Stimulated activated CD8-positive, alpha-beta memory T cell treated with anti-CD3 and anti-CD28 coated beads, Interleukin-2, amount 100 ng/mL, for 1 hour (primary cell): ENCODE results near the gene ENHO.

Source experiments
- DNase-seq, 2 donors: peaks; one replicate each; pipeline ENCODE4 v3.0.0-alpha.2; 2020; ENCODE audit warnings: low read depth in 2 of 2

Gene ENHO

DNA sequence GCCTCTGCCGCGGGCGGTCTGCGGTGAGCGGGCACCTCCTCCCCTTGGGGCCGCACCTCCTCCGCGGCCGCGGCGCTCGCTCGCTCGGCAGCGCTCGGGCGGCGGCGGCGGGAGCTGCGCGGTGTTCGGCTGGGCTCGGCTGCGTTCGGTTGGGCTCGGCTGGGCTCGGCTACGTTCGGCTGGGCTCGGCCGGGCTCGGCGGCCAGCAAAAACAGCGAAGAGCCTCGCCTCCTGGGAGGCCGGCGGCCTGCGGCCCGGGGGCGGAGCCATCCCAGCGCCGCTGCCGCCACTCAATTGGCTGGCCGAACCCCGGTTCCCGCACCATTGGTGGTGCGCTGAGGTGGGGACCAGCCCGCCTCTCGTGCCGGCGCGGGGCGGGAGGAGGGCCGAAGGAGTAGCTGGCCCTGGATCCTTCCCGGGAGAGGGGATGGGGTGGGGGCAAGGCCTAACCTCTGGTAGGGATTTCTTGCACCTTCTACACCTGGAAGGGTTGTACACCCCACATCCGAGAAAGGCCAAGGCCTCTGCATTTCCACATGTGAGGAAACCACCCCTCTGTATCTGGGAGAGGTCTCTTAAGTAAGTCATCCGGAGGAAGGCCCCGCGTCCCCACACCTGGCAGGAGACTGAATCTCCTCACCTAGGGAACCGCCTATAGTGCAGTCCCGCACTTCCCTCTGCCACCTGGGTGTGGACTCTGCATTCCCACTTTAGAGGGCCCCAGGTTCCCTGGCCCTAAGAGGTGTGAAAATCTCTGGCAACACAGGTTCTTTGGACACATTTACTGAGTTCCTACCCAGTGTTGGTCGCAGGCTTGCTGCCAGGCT, at the start of gene ENHO:
Gene ENHO, minus strand, starts transcription at position 20 of the 827 bp plus-strand sequence. CDS start 1,295 bp downstream, outside the sequence.
- peak; percentile 77 to 81 for DNase-seq

DNA sequence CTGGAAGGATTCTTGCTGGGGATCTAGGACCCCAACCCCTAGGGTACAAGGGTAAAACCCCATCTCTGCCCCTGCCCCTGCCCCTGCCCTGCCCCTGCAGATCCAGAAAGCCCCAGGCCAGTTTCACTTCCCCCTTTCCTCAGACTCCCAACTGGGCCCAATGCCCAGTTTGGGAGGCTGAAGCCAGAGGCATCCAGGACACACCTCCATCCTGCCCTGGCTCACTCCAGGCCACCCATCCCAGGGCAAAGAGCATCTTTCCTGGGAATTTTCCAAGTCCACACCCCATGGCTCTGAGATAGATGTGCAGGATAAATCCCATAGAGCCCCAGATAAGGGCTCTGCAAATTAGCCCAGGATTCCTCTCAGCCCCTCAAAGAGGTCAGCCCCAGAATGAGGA, 49.3 kb upstream of the ENHO start:
- no peak for DNase-seq

DNA sequence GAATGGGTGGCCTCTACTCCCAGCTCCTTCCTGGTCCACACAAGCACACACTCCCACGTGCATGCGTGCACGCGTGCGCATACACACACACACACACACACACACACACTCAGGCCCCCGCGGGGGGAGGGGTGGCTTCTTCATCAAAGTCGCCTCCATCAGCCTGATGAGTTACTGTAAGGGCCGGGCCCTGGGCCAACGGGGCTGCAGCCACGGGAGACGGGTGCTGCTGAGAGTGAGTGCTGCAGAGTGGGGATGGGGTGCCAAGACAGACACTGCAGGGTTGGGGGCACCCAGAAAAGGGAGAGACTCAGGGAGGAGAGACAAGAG, 48.7 kb upstream of the ENHO start:
- no peak for DNase-seq

DNA sequence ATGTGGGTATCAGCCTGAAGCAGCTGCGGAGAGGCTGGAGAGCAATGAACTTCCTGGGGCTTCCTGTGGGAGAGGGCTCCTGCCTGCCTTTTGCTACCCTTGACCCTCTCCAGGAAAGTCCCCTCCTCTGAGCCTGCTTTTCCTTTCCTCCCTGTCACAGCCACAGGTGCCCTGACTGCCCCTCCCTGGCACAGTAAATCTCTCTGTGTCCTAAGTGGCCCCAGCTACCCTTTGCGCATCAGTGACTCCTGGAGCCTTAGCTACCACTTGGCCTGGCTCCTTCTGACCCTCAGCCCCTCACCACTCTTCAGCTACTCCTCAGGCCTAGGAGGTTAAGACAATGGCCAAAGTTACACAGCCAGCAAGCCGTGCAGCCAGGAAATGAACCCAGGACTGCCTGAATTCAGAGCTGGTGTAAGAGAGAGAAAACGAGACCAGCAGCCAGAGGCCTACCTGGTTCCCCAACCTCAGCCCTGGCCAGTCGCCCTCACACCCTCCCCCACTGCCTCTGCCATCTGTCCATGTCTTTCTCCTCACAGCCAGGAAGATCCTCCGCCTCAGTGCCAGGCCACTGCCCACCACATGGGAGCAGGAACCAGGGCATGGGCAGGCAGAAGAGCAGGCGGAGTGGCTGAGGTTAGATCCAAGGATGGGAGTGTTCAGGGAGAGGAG, 48.2 kb upstream of the ENHO start:
- DNase-seq = no peak

DNA sequence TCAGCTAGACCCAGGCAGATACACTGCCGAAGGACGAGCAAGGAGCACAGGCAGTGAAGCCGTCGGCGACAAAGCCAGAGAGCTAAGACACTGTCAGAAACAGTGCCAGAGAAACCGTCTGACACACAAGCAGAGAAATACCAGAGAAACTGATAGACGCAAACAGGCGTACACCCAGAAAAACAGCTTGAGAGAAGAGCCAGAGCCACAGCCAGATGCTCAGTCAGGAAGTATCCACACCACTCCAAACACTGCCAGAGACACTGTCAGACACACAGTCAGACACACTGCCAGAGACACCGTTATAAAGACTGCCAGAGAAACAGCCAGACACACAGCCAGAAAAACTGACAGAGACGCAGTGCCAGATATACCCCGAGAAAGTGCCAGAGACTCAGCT, 47.6 kb upstream of the ENHO start:
- DNase-seq = no peak

DNA sequence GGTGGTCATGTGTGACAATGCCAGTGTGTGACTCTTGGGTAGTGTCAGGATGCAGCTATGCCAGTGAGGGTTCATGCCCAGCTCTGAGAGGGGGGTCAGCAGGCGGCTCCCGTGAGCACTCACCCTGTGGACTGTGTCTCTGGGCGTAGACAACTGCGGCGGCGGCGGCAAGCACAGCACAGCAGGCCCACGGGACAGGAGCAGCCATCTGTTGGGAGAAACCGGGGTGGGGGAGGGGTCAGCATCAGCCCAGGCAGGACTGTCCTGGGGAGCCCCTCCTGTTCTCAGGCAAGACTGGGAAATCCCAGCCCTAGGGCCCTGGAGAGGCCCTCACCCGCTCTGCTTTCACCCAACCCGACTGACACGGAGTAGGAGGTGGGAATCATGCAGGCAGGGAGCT, 46.0 kb upstream of the ENHO start:
- DNase-seq = no peak

GRCh38 chr9:34568133-34568532, 45.3 kb upstream of the ENHO start:
- no peak for DNase-seq

DNA sequence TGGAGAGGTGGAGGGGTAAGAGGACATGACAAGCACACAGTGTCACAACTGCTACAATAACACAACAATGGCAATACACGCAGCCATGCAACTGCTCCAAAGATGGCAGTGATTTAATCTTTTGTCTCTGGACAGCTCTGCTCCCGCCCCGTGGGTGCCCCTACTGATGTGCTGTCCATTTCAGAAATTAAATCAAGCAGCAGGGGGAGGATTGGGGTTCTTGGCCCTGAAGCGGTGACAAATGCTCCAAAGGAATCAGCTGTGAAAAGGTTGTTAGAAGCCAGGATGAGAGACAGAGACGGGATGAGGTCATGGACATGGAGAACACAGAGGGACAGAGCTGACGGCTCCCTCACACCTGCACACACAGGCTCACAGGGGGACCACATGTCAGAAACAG, 44.2 kb upstream of the ENHO start:
- DNase-seq = no peak

DNA sequence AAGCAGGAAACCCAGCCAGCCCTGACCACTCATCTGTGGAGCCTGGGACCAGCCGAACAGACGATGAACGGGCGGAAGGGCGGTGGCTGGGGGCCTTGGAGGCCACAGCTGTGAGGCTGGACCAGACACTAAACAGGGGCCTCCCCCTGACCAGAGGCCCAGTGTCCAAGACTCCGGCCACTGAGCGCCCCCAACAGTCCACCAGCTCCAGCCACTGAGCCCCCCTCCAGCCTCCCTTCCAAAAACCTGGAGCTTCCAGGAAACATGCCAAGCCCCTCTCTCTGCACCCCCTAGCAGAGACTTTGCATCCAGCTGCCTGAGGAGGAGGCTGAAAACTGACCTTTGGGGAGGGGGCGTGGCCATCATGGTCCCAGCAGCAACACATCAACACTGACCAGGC, 43.5 kb upstream of the ENHO start:
- DNase-seq = no peak

- DNase-seq = no peak
These were observed 43.1 kb upstream of the ENHO start for GRCh38 chr9:34565856-34566255.

DNA sequence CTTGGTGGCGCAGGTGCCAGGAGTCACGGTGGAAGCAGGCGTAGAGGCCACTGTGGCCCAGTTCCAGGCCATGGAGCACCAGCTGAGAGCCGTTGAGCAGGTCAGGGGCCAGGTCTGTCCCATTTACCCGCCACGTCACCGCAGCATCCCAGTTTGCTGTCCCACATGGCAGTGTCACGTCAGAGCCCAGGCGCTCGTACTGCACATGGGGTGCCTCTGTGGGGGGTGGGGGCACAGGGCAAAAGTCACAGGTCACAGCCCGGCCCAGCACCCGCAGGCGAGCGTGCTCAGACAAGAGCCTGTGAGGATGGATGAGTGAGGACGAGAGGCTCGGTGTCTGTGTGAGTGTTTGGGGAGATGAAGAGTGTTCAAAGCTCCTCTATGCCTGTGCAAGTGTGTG, 41.8 kb upstream of the ENHO start:
- DNase-seq = no peak

DNA sequence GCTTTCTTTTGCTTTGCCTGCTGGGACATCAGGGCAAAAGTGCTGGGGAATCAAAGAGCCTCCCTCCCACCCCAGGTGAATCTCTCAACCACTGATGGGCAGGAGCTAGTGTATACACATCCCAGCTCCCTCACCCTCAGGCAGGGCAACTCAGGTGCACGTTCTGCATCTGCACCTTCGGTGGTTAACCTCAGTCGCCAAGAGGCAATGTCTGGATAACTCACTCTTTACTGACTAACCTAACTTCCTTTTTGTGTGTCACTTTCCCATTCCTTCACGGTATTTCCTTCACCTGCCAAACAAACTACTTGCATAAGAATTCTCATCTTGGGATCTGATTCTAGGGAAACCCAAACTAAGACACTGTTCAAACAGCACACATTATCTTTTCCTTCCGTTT, 40.5 kb upstream of the ENHO start:
- DNase-seq = no peak

GRCh38 chr9:34562135-34562745, 39.5 kb upstream of the ENHO start:
- DNase-seq = no peak

DNA sequence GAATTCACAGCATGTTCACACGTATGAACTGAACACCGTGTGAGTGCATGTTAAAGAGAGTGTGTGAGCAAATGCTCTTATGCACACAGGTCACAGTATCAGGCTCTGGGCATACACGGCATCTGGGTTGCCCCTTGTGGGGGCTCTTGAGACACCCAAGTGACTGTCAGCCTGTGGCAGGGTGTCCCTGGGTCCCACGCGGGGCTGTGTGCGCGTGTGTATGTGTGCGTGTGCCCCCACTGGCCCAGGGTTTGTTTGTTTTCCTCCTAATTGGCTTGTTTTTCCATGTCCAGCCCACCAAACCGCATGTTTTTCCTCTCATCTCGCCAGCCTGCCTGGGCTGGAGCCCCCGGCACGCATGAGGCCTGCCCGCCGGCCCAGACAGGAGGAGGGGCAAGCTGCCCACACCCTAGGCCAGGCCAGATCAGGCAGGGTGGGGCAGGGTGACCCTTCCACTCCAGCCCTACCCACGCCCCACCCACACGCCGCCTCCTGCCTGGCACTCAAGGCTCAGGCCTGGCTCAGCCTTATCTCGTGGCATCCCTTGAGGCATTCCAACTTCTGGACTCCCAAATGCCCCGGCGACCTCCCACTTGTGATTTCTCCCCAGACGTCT, 37.9 kb upstream of the ENHO start:
- DNase-seq = no peak

- no peak for DNase-seq
These were observed 37.0 kb upstream of the ENHO start for GRCh38 chr9:34559624-34560455.

- DNase-seq = no peak
These were observed 36.3 kb upstream of the ENHO start for GRCh38 chr9:34558919-34559623.

DNA sequence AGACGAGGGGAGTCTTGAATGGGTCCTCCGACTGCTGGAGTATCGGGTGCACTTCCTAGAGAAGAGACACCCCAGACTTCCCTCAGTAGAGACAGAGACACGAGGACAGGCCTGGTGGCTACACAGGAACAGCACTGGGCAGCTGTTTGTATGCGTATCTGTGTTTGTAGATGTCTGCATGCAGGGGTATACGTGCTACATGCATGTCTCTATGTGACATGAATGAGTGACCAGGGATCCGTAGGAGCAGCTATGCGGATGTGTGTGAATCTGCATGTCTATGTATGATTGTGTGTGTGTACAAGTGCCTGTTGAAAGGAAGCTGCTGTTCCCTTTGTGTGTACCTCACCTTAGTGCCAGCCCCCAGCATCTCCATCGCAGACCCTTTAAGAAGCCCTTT, 35.6 kb upstream of the ENHO start:
- DNase-seq = no peak

GRCh38 chr9:34557426-34558321, 34.9 kb upstream of the ENHO start:
- DNase-seq = no peak

DNA sequence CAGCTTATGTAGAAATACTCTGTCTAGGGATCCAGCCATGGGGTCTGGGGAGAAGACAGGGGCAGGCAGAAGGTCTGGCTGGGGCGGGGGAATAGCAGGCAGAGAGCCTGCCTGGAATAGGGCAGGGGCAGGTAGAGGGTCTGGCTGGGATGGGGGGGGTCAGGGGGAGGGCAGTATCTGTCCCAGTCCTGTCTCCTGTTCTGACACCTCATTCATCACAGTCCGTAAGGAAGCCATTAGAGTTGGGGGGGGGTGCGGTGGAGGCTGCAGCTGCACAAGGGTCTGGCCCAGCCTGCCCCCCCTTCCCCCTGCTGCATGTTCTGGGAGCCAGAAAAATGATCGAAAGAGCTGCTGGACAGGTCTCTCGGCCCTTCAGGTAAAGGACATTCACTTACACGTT, 34.2 kb upstream of the ENHO start:
- no peak for DNase-seq

DNA sequence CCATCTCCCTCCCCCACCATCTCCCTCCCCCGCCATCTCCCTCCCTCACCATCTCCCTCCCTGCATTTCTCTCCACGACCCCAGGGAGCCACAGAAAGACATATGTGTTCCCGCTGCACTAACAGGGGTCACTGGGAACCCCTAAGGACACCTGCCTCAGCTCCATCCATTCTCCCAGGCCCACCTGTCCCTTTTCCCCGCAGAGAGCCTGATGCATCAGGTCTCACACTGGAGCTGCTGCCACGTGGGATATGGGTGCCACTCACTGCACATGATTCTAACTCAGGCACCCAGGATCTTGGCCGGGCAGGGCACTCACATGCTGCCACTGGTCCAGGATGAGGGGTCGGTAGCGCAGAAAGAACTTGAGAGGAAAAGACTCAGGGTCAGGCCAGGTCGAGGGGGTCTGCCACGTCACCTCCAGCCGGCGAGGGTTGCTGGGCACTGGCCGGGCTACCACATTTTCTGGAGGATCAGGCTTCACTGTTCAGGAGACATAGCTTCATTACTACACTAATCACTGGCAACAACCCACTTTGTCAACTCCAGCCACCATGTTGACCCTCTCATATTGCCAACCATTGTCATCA, 33.2 kb upstream of the ENHO start:
- no peak for DNase-seq
